Transverse colon (tissue), 3 donors: ENCODE results near the gene RIOX2.

Experiments
- CTCF ChIP-seq, 5 experiments: fragments of 200-600 bp in 3 of 5; fragments of 450-650 bp in 2 of 5; sonication (generic) in 3 of 5; IDR thresholded peaks; 1 replicate in 2 of 5; 2 replicates in 3 of 5; pipeline ENCODE4 v1.5.1; 2016 to 2017; ENCODE audit warnings: antibody characterized with exemption in 5 of 5, inconsistent platforms in 3 of 5, mild to moderate bottlenecking in 2 of 5, moderate library complexity in 1 of 5
- EP300 ChIP-seq: sonication (generic); formaldehyde crosslinking; IDR thresholded peaks from one replicate; pipeline ENCODE4 v1.6.1; 2017; ENCODE audit warnings: antibody characterized with exemption, low read depth

GRCh38 chr3:98018301-98018700 is 46.1 kb upstream of the RIOX2 start:
- TF ChIP-seq EP300, result no peak
- TF ChIP-seq CTCF (IDR thresholded peaks at IDR 0.05), result no peak
